HG03457 (cell line): ENCODE data around the gene MAPK6.
A peak's percentile ranks its signal among the peaks of the same experiment; 100 is the strongest.

ENCODE experiments used
- ATAC-seq: cut with Tn5 transposase; IDR thresholded peaks from one replicate; pipeline ENCODE4 v1.9.1; 2021; ENCODE audit warnings: moderate number of reproducible peaks; ENCODE audit not compliant: unreplicated experiment

The MAPK6 gene

DNA sequence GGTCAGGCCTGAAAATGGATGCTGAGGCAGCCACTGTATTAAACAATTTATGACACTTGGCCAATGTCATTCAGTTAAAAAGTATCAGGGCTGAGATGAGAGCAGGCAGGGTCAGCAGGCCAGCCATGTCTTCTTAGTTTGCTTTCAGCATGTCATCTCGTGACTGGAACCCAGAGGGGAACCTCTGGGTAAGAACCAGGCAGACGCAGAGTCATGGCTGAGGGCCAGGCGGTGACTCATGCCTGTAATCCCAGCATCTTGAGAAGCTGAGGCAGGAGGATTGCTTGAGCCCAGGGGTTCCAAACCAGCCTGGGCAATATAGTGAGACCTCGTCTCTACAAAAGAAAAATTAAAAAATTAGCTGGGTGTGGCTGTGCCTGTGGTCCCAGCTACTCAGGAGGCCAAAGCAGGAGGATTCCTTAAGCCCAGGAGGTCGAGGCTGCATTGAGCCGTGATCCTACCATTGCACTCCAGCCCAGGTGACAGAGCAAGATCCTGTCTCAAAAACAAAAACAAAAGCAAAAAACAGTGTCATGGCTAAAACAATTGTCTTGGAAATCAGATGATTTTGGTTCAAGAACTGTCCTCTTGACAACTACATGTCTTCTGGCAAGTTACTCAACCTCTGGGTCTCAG is 81.9 kb downstream of the MAPK6 start:
- no peak for ATAC-seq

DNA sequence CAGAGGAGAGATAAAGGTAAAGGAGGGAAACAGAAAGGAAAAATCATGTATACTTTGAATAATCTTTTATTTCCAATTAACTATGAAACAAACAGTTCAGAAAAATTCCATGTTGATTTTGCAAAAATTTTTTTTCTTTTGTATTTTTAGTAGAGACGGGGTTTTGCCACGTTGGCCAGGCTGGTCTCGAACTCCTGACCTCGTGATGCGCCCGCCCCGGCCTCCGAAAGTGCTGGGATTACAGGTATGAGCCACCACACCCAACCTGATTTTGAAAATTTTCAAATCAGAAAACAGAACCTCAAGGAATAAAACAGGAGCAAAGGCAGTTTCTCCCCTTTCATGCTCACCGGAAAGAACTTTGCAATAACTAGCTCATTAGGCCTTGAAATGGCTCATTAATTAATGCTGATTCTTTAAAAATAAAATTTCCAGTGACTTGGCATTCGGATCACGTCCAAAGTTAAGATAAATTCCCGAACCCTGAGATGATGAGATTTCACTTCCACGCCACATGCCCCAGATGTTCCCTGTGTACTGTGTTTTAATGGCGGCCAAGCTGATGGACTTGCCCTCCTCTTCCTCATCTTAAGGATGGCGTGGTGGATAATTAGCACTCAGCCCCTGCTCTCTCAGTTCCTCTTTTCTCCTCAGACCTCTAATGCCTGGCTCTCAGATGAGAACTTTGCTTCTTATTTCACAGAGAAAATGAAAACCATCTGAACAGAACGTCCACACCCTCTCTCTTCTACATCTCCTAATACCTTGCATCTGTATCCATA is 82.7 kb downstream of the MAPK6 start:
- no peak for ATAC-seq

DNA sequence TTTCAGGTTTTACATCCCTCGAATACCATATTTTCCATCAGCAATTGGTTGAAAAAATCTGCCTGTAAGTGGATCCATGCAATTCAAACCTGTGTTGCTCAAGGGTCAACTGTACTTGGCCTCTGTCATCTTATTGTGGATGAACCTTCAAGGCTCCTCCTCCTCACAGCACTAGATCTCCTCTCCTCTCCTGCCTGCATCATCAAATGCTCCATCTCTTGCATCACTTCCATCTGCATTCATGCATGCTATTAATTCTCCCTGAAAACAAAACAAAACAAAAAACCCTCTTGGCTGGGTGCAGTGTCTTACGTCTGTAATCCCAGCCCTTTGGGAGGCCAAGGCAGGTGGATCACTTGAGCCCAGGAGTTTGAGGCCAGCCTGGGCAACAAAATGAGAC is 83.4 kb downstream of the MAPK6 start:
- no peak for ATAC-seq

DNA sequence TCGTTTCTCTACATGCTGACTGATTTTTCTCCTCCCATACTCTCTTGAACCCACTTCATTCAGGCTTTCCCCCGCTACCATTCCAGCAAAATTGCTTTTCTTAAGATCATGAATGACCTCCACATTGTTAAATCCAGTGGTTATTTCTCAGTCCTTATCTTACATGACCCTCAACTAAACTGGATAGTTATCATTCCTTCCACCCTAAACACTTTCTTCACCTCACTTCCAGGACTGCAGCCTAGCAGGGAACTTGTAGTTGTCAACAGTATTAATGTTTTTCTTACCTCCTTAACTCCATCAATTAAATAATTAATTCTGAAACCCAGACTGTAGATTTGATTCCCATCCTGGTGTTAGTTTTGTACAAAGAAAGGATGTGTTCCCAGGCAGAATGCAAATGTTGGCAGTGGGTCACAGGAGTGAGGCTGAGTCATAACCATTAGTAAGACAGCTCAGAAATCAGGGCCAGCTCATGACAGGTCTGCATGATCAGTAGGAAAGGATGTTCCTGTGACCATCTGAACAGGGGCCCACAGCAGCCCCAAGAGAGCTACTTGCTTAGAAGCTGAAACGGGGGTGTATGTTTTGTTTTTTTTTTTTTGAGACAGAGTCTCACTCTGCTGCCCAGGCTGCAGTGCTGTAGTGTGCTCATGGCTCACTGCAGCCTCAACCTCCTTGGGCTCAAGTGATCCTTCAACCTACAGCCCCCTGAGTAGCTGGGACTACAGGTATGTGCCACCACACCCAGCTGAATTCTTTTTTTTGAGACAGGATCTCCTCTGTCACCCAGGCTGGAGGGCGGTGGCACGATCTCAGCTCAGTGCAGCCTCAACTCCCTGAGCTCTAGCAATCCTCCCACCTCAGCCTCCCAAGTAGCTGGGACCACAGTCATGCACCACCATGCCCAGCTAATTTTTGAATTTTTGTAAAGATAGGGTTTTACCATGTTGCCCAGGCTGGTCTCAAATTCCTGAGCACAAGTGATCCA is 84.5 kb downstream of the MAPK6 start:
- ATAC-seq, result peak; percentile 59

DNA sequence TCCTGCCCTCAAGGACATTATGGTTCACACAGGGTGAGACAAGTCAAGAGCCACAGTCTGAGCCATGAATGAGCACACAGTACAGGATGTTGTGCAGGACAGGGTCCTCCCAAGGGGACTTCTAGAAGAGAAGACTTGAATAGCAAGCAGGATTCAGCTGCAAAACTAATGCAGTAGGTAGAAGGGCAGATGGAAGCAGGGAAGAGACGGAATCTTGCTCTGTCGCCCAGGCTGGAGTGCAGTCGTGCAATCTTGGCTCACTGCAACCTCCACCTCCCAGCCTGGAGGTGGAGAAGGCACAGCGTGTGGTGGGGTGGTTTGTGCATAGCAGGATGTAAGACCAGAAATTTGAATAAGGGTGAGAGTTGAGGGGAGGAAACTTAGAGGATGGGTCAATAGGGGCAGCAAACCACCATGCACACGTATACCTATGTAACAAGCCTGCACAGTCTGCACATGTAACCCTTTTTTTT is 85.5 kb downstream of the MAPK6 start:
- no peak for ATAC-seq

DNA sequence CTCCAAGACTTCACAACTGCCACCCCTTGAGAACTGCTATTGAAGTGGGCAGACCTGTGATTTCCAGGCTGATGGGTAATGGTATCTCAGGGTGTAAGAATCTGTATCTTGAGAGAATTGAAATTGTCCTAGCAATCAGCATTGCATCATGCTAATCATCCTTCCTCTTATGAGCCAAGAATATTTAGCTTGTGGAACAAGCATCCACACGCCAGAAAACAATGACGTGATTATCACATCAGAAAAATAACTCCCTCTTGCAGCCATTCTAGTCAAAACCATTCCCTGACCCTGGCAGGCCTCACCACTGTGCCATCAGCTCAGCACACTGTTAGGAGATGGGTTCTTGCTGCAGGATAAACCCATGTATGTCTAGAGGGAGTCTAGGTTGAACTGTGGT is 86.8 kb downstream of the MAPK6 start:
- ATAC-seq, result no peak

DNA sequence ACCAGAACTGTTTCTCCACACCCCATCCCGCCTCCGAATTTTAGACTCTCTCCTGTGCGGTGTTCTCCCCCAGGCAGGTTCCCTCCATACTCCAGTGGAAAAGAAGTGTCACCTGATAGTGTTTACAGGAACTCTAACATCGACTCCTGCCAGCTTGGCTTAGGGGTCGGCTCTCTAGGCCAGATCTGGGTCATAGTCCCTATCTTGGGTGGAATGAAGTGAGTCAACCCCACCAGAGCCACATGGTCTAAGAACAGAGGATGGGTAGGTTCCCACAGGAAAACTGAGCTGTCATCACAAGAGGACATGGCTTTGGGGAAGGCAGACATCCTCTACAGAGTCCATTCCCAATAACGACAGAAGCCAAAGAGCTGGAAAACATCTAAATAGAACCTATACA is 87.6 kb downstream of the MAPK6 start:
- no peak for ATAC-seq

DNA sequence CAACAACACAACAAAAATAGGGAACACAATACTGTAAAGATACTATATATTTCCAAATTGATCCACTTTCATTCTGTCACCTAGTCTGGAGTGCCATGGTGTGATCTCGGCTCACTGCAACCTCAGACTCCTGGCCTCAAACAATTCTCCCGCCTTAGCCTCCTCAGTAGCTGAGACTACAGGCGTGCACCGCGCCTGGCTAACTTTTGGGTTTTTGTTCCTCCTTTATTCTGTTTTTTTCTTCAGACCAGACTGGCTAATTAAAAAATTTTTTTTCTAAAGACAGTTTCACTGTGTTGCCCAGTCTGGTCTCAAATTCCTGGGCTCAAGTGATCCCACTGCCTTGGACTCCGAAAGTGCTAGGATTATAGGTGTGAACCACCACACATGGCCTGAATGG is 88.2 kb downstream of the MAPK6 start:
- ATAC-seq, result no peak

DNA sequence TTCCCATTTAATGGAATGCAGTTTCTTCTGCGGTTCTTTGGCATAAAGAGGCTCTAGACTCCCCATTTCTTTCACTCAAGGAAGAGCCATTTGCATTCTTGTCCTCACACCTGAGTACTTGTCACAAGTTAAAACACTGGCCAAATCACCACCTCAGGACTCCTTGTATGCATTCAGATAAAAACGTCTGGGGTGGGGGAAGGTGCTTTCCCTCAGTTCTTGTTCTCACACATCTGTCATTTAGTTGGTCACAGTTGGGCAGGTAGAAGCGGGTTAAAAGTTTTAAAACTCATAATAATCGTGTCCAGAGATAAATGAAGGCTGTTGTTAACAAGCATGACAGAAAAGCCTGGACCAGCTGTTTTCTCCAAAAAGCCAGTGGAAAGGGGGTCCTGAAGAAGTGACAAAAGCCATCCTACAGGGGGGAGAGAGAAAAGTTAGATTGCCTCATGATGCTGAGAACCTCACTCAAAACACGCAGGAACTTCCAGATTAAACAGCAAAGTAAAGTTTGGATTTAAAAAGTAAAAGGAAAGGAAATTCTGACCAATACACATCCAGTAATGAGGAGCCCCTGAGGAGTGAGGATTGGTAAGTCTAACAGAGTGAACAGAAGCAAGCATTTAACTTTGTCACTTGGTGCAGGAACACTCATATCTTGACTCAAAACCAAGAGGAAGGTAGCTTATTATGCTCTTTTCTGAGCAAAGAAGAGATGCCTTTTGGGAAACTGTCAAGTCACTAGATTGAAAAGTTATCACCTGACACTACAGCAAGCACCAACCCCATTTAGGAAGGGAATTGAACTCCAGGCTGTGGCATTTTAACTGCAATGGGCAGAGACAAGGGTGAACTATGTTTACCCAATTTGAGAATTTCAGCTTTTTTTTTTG is 90.8 kb downstream of the MAPK6 start:
- no peak for ATAC-seq

DNA sequence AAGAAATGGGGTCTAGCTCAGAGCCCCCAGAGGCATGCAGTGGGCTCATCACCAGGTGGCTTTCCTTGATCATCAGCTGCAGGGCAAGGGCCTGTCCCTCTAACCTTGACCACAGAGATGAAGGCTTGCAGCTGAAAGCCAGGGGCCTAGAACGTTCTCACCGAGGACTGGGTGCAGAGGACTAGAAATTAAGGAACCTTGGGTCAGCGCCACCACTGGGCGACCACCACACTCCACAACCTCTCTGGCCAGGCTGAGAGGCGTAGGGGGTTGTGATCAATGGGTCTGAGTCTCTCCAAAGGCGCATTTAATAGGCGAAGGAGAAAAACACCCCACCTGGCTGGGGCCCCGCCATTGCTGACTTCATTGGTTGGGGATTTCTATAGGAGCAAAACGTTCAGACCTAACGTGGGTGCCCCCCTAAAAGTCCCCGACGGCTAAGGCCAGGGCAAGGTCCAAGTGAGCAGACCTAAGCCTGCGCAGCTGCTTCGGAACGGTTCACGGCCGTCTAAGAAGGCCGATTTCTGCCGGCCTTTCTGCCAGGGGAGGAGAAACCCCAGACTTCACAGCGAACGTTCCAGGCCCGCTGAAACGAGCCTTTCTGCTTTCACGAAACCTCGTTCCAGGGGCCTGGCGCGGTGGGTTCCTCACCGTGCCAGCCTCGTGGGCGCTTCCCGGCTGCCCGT is 92.6 kb downstream of the MAPK6 start:
- ATAC-seq, result no peak

DNA sequence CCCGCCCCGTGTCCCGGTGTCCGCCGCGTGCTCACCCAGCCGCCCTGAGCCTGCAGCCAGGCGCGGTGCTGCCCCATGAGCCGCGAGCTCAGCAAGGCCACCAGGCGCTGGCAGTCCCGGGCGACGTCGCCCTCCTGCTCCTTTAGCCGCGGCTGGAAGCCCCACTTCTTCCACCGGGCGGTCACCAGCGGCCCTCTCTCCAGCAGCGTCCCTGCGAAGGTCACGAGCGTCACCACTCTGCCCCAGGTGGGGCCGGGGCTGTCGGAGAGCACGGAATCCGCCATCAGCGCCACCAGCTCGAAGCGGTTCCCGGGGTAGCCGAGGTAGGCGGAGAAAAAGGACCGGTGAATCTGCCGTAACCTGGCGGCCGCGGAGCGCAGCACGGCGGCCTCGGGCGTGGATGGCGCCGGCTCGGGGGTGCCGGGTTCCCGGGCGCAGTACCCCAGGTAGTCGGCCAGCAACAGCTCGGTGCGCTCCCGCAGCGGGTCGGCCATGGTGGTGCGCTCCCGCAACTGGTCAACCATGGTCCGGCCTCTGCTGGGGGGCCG is 93.3 kb downstream of the MAPK6 start:
- no peak for ATAC-seq

DNA sequence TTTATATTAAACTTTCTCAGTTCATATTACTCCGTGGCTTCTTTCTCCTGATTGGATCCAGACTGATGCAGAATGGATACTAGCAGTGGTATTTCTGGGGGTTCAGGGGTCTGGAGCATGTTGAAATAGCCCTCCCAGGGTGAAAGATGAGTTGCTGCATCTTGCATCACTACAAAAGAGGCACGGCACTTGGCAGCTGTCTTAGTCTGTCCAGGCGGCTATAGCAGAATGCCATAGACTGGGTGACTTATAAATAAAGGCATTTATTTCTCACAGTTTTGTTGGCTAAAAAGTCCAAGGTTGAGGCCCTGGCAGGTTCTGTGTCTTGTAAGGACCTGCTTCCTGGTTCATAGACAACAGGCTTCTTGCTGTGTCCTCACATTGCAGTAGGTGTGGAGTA is 94.2 kb downstream of the MAPK6 start:
- ATAC-seq, result no peak

DNA sequence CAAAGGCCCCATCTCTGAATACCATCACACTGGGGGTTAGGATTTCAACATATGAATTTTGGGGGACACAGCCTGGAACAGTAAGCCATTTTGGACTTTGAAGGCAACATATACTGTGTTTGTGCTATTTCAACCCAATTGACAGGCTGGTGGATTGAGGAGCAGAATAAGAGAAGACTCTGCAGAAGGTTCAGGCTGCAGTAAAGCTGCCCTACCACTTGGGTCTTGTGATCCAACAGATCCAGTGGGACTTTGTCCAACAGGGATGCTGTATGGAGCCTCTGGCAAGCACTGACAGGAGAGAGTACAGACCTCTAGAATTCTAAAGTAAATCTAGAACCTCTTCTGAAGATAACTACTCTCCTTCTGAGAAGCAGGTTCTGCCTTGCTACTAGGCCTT is 94.7 kb downstream of the MAPK6 start:
- no peak for ATAC-seq

DNA sequence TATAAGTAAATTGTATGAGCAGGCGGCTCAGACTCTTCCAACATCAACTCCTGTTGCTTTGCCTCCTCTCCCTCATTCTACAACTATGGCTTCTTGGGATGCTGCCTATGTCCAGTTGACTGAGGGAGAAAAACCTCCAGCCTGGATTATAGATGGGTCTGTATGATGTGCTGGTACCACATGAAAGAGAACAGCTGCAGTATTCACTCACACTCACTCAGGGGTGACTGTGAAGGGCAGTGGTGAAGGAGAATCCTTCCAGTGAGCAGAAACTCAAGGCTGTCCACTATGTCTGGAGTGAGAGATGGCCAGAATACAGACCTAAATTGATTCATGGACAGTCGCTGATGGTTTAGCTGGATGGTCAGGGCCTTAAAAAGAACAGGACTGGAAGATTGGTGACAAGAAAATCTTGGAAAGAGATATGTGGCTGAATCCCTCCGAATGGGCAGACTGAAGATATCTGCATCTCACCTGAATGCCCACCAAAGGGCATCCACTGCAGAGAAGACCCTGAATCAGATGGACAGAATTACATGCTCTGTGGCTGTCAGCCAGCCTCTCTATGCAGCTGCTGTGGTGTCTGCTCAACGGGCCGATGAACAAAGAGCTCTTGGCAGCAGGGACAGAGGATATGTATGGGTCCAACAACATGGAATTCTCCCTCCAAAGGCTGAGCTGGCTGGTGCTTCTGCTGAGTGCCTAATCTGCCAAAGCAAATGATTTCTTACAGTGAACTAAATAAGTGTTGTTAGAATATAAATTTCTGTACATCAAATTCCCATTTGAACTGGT is 95.4 kb downstream of the MAPK6 start:
- ATAC-seq, result no peak

DNA sequence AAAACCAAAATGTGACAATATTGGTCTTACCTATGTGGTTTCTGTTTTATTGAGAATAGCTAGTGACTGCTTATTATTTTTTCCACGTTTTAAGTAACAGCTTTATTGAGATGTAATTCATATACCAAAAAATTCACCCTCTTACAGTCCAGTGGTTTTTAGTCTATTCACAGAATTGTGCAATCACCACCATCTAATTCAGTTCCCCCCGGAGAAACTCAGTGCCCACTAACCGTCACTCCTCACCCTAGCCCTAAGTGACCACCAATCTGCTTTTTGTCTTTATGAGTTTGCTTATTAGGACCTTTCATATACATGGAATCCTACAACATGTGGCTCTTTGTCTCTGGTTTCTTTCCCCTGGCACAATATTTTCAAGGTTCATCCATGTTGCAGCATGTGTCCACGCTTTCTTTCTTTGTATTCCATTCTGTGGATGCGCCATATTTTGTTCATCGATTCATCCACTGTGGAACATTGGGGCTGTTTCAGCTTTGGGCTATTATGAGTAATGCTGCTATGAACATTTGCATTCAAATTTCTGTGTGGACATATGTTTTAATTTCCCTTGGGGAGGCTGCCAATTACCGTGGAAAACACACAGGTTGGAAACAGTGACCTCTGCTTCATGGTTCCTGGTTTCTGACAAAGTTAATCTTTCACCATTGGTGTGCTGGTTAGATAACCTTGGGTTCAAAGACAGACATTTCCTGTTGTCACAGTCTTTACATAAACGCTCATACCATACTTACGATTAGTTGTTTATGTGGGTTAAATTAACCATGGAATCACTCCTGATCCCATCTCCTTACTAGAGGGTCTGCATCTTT is 96.8 kb downstream of the MAPK6 start:
- no peak for ATAC-seq
